ENCODE data around the gene RAB3C. TPM values are rescaled to one million over a fixed set of nuclear protein-coding genes. Genes with fewer than 3 reads are reported as not detected.

The RAB3C gene
- polyA plus RNA-seq, 1 donor (not counting 4 experiments of a cell fraction or from before 2014, with no cell fraction given): not detected

DNA sequence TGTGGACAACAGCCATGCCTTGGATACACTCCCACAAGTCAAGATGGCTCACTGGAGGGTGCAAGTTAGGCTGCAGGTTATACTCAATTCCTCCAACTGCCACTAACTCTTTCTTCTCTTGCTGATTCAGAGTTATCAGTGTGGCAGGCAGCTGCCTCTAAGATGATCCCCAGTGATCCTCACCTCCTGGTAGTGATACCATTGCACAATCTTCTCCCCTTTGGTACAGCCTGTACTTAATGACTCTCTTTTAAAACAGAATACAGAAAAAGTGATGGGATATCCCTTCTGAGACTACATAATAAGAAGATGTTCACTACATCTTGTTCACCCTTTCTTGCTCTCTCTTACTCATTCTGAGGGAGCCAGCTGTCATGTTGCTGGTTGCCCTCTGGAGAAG is 323.1 kb downstream of the RAB3C start:
- Histone ChIP-seq H4K20me1 (ENCODE audit: control insufficient read depth, extremely low read depth, insufficient read depth, low read length) (no peaks in the 10 kb centered on the region), H3K4me3 (ENCODE audit: control insufficient read depth in 2 of 3, extremely low read depth in 1 of 3, insufficient read depth in 2 of 3, low read depth in 1 of 3, low read length in 3 of 3) (no peak overlapping the region), H3K79me2 (ENCODE audit: control insufficient read depth, insufficient read depth, low read length) (no peaks in the 10 kb centered on the region), H3K36me3 (ENCODE audit: control insufficient read depth in 2 of 2, extremely low read depth in 1 of 2, insufficient read depth in 2 of 2, low read length in 2 of 2) (no peaks in the 10 kb centered on the region), H3K9me1 (ENCODE audit: control insufficient read depth, extremely low read depth, insufficient read depth, low read length) (no peaks in the 10 kb centered on the region), H3K9me3 (ENCODE audit: control insufficient read depth, low read depth, low read length) (no peaks in the 10 kb centered on the region), H3K4me1 (ENCODE audit: control insufficient read depth, extremely low read depth, insufficient read depth, low read length) (no peaks in the 10 kb centered on the region), H3K27me3 (ENCODE audit: control insufficient read depth, extremely low read depth, insufficient read depth, low read length) (no peaks in the 10 kb centered on the region), H3K4me2 (ENCODE audit: control insufficient read depth, extremely low read depth, insufficient read depth, low read depth, low read length) (no peak overlapping the region), H2AFZ (ENCODE audit: control insufficient read depth, low read length) (no peak overlapping the region), H3K27ac (ENCODE audit: control insufficient read depth, insufficient read depth, low read length) (no peak overlapping the region), H3K9ac (ENCODE audit: control insufficient read depth, extremely low read depth, insufficient read depth, low read length) (no peak overlapping the region)
- TF ChIP-seq, protein P1, sequence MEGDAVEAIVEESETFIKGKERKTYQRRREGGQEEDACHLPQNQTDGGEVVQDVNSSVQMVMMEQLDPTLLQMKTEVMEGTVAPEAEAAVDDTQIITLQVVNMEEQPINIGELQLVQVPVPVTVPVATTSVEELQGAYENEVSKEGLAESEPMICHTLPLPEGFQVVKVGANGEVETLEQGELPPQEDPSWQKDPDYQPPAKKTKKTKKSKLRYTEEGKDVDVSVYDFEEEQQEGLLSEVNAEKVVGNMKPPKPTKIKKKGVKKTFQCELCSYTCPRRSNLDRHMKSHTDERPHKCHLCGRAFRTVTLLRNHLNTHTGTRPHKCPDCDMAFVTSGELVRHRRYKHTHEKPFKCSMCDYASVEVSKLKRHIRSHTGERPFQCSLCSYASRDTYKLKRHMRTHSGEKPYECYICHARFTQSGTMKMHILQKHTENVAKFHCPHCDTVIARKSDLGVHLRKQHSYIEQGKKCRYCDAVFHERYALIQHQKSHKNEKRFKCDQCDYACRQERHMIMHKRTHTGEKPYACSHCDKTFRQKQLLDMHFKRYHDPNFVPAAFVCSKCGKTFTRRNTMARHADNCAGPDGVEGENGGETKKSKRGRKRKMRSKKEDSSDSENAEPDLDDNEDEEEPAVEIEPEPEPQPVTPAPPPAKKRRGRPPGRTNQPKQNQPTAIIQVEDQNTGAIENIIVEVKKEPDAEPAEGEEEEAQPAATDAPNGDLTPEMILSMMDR (optimal IDR thresholded peaks at IDR 0.05 in 1 of 3, IDR thresholded peaks at IDR 0.05 in 1 of 3, conservative IDR thresholded peaks at IDR 0.05 in 1 of 3; ENCODE audit: extremely low read depth in 1 of 3, insufficient read depth in 2 of 3, low read length in 3 of 3): no peak
- TF ChIP-seq EZH2 (IDR thresholded peaks at IDR 0.05; ENCODE audit: low read length): no peak
- dilution Hi-C loops (cut with MboI; ENCODE audit: extremely low pct_ligation_motif_present, low sequenced_read_pairs): no loop called here
- FAIRE-seq (no peak), DNase-seq (ENCODE audit: low read depth, low spot score) (no peak)

Other genes with a start within 250 kb of the RAB3C start
- gene PLK2, start 123.0 kb upstream of the RAB3C start, polyA plus RNA-seq: 178 to 295 TPM (median 294 TPM) in 3 replicates
- not detected in 3 replicates for gene GAPT, start 91.6 kb upstream of the RAB3C start, polyA plus RNA-seq